ENCODE data around the gene VEZF1.

Gene VEZF1, protein sequence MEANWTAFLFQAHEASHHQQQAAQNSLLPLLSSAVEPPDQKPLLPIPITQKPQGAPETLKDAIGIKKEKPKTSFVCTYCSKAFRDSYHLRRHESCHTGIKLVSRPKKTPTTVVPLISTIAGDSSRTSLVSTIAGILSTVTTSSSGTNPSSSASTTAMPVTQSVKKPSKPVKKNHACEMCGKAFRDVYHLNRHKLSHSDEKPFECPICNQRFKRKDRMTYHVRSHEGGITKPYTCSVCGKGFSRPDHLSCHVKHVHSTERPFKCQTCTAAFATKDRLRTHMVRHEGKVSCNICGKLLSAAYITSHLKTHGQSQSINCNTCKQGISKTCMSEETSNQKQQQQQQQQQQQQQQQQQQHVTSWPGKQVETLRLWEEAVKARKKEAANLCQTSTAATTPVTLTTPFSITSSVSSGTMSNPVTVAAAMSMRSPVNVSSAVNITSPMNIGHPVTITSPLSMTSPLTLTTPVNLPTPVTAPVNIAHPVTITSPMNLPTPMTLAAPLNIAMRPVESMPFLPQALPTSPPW

DNA sequence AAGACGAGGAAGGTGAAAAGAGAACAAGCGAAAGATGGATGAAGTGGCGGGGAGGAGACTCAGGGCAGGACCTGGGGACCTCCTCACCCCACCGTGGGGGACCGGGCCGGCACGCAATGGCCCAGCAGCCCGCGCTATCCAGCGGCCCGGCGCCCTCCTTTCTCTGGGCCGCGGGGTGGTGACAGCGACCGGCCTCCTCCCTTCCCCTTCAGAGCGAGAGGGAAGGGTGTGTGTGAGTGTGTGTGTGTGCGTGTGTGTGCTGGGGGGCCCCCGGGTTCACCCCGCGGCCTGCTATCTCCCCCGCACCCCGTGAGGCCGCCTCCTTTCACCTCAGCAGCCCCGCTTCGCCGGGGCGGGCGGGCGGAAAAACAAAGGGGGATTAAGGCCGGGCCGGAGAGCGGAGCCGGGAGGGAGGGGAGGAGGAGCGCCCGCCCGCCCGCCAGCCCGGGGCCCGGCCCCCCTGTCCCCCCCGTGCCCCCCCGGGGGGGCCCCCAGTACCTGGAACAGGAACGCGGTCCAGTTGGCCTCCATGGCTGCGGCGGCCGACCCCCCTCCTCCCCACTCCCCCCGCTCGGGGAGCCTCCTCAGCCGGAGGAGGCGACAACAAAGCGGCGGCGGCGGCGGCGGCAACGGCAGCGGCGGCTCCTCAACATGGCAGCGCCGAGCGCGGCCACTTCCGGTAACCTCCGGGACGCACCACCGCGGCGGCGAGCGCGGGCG is at the start of gene VEZF1:
Gene VEZF1 (minus strand): TSS at position 674 of the 720 bp plus-strand sequence. CDS start 143 bp downstream, at position 531.
- no peak for DNase-seq

DNA sequence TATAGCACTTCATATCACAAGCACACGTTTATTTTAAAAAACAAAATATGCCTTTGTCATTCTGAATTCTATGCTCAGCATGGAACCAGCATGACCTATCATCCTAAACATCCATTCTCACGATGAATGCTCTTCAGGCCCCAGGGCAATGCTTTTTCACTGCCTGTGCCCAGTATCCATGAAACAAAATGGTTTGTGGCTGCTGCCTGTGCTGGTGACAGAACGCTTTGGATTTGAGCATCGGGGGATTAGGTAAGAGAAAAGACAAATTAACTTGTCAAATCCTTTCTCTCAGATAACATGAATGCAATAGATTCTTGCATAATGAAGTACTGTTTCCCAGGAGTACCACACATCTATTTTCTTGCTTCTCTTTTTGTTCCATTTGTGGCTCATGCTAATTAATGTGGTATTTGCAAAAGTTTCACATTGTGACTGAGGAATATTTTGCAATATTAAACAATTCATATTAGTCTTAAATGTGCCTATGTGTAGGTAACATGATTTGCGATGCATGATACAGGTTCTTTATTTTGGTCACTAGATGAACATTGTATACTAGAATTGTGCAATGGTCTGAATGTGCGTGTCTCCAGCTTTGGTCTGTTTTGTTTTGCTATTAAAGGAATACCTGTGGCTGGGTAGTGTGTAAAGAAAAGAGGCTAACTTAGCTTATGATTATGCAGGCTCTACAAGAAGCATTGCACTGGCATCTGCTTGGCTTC is 44.8 kb upstream of the VEZF1 start:
- DNase-seq: no peak

DNA sequence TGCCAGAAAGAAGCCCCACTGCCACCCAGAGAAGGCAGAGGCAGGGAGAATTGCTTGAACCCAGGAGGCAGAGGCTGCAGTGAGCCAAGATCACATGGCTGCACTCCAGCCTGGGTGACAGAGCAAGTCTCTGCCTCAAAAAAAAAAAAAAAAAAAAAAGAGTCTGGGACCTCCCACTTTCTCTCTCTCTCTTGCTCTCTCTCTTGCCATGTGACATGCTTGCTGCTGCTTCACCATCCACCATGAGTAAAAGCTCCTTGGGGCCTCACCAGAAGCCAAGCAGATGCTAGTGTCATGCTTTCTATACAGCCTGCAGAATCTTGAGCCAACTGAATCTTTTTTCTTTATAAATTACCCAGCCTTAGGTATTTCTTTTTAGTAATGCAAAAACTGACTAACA is 40.5 kb upstream of the VEZF1 start:
- no peak for DNase-seq

DNA sequence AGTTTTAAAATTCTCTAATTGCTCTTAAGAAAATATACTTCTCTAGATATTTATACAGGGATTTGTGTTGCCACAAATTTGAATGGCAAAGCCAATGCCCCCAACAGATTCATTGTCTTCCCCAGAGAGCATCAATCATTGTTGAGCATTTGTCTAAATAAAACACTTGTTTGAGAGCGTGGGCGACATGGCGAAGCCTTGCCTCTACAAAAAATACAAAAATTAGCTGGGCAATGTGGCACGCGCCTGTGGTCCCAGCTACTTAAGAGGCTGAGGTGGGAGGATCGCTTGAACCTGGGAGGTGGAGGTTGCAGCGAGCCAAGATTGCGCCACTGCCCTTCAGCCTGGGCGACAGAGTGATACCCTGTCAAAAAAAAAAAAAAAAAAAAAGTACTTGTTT is 32.3 kb upstream of the VEZF1 start:
- no peak for DNase-seq

DNA sequence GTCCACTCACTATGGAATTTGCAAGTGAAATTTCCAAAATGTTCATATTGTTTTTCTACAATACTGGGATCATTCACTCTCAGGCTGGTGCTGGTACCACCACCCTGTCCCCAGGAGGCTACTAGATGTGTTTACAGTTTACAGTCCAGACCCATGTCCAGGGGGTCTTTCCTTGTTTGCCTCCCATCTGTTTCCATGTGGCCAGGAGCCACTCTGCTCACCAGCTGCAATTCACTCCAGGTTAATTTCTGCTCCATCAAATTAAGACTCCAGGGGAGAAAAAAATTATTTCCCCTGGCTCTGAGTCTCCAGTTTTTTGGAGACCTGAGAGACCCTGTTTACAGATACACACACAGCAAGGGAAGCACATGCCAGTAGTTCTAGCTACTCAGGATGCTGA is 31.5 kb upstream of the VEZF1 start:
- DNase-seq: no peak

DNA sequence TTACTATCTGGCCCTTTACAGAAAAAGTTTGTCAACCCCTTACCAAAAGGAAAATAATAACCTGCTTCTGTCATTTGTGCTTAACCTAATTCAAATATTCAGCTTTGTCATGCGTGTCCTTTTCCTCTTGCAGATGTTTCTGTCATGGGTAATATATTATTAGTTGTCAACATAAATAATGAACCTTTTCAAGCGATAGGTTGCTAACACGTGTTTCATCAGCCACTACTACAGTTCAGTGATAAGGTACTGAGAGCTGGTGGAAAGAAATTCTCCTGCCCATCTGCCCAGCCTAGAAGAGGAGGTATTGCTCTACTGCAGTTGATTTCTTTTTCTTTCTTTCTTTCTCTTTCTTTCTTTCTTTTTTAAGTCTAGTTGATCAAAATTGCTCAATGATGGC is 31.0 kb upstream of the VEZF1 start:
- DNase-seq: no peak

DNA sequence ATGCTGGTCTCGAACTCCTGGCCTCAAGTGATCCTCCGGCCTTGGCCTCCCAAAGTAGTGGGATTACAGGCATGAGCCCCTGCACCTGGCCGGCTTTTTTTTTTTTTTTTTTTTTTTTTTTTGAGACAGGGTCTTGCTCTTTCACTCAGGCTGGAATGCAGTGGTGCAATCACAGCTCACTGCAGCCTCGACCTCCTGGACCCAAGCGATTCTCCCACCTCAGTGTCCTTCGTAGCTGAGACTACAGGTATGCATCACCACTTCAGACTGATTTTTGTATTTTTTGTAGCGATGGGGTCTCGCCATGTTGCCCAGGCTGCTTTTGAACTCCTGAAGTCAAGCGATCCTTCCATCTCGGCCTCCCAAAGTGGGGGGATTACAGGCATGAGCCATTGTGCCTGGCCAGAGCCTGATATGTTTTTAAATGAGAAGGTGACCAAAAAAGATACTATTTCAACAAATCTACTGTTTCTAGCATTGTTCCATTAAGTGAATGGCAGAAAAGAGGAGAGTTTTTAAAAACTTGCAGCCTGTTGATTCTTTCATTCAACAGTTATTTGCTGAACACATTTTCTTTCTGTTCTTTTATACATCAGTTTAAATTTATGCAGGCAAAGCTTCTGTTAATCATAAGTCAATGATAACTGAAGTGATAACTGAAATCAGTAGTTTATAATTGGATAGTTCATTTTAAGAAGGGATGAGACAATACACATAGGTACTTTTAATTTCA is 22.2 kb upstream of the VEZF1 start:
- DNase-seq: no peak

DNA sequence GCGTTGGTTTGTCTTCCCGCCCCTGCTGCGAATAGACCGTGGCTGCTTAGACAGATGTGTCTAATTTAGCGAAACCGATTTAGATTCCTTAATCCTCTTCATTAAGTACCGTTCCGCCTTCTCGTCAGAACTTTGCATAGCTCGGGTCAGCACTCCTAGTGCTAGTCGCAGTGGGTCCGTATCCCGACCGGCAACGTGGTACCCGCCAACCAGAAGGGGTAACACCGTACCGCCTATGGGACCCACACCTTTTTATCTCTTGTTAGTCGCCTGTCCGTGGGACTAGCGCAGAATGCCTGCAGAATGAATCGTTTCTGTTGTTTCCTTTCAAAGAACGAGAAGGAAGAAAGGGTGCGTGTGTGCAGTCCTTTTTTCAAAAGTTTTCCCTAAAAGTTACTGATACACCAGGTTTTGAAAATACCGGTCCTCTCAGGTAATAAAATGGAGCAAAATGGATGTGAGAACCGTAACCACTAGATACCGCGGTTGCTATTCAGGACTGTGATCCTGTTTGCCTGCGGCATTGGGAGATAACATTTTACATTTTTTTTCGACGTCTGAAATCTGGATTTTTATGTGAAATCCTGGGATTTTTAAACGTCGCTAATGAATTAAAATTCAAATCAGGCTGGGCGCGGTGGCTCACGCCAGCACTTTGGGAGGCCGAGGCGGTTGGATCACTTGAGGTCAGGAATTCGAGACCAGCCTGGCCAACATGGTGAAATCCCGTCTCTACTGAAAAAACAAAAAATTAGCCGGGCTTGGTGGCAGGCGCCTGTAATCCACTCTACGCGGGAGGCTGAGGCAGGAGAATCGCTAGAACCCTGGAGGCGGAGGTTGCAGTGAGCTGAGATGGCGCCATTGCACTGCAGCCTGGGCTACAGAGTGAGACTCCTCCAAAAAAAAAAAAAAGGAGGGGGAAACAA is 20.0 kb upstream of the VEZF1 start:
- no peak for DNase-seq

DNA sequence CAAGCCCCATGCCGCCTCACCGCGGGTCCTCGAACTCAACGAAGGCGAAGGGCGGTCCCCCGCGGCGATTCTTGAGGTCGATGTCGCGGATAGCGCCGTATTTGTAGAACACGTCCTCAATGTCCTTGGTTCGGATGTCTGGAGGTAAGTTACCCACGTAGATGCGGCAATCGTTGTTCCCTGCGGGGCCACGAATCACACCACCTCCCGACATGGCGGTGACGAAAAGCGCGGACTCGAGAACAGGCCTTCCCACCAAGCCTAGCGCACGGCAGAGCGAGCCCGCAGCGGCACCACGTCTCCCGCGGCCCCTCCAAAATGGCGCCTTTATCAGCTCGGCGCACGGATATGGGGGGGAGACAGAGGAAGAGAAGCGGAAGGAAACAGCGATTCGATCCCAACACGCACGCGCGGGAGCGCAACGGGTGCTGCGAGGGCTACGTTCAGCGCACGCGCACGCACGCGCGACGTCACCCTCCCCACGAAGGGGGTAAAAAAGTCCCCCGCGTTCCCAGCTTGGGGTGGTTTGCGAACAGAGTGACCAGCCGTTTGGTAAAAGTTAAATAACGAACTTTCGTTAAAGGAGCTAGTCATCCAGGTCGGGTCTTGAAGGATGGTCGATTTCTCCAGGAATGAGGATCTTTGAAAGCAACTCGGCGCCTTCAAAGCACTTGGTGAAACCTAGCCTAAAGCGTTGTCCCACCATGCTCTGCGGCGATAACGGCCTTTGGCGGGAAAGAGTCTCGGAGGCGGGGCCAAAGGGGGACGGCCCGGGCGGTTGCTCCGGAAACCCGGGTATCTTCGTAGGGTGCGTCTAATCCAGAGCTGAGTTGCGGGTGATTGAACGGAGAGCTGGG is 19.1 kb upstream of the VEZF1 start, which contains the start of gene SRSF1:
Gene SRSF1 (minus strand): TSS at position 323 of the 857 bp plus-strand sequence. CDS start 109 bp downstream, at position 214.
- DNase-seq: peak; percentile 71 to 85

DNA sequence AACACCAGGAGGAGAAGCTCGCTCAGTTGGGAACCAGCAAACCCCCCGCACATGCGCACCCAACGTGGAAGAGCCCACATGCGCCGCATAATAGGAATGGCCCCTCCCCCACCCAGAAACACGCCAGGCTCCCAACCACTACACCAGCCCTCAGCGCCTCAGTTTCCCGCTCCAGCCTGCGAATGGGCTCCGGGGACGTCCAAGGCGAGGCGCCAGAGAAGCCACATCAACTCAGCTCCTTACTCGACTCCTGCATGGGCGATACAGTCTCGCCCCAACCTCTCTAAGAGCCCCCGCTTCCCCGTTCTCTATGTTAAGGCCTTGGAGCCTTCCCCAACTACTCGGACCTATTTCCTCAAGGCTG is 18.5 kb upstream of the VEZF1 start:
- DNase-seq: no peak

DNA sequence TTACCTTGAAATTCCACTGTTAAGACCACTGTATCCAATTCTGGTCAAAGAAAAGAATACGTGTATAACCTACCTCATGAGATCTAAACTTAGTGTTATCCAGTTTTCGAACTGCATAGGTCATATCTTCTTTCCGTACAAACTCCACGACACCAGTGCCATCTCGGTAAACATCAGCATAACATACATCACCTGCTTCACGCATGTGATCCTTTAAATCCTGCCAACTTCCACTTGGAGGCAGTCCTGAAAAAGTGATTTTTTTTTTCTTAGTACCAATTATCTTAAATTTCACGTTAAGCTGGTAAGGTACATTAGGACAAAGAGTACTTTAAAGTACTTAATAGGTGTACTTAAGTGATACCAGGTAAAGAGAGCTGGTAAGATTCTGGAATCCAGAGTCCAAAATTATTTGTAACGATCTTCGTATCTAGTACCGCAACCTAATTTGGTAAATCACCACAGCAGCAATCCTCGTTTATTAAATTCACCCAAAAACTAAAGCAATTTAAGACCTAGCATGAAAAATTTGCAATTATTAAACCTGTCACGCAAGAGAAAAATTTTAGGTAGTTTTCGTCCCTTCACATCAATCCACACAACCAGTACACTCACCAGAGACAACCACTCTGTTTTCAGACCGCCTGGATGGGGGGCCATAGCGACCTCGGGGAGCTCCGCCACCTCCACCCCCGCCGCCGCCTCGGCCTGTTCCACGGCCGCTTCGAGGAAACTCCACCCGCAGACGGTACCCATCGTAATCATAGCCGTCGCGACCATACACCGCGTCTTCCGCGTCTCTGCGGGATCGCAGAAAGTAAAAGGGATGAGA is 17.9 kb upstream of the VEZF1 start:
- no peak for DNase-seq

DNA sequence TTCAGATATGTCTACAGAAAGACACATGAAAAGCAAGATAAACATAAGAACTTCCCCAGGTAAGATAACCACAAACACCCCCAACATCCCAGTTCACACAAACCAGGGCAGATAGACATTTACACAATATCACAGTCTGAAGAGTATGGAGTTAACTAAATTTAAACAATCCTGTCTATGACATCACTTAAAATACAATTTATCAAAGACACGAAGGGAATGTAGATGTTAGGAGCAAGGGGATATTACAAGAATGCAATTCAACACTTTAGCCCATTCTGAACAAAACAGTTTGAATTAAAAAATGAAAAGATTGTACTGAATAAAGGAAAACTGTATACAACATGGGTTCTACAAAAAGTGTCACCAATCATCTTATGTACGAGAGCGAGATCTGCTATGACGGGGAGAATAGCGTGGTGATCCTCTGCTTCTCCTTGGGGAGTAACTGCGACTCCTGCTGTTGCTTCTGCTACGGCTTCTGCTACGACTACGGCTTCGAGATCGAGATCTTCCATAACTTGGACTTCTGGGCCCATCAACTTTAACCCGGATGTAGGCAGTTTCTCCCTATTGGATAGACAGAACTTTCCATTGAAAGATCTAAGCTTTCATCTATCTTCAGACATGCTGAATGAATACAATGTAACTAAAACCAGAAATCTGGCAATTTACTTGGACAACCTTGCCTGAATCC is 17.1 kb upstream of the VEZF1 start:
- DNase-seq: no peak

DNA sequence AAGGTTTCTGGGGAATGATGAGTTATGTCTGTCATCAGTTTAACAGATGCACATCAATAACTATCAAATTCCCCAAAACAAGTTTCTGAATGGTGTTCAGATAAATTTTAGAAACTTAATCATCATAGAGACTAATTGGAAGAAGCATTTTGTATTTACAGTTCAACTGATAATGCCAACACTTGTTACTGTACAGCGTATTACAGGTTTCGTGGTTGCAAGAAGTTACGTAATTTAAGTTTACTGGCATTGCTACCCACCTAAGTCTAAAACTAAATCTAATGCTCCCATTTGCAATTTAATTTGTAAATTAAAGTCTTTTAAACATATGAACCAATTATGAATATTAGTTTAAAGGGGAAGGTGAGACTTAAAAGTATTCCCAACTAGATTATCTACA is 16.0 kb upstream of the VEZF1 start:
- no peak for DNase-seq

DNA sequence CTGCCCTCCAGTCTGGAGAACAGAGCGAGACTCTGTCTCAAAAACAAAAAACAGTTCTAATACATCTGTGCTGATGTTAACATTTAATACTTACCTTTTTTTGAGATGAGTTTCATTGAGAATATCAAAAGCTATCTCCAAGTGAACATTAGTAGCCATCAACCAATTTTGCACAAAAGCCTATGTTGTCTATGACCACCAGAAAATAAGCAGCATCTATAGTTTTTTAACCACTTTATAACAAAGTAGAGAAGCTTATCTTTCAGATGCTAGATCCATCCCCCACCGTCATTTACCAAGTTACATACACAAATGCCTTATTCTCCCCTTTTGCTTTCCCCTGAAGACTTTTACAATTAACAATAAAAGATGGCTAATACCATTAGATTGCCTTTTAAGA is 14.9 kb upstream of the VEZF1 start:
- no peak for DNase-seq

DNA sequence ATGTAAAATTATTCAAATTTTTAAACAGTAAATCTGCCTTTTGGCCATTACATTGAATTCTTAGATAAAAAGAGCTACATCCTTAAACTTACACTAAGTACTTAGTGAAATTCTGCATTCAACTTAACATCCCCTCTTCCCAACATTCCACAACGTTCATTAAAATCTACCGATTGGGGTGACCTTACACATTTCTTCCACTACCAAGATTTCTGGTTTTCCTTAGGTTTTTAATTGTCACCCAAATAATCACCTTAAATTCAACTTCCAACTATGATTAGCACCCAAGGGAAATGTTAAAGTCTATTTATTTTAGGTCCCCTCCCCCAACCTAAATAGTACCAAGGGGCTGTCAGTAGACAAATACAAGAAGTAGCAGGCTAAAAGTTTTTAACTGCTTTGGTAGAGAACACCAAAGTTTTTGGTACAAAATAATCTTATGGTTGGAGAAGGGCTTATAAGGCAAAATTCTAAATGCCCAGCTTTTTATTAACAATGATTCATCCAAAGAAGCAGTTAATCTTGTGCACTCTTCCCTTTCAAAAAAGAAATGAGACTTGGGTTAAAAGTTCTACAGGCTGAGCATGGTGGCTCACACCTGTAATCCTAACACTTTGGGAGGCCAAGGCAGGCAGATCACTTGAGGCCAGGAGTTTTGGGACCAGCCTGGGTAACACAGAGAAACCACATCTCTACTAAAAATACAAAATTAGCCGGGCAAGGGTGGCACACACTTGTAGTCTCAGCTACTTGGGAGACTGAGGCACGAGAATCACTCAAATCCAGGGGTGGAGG is 14.3 kb upstream of the VEZF1 start:
- no peak for DNase-seq

DNA sequence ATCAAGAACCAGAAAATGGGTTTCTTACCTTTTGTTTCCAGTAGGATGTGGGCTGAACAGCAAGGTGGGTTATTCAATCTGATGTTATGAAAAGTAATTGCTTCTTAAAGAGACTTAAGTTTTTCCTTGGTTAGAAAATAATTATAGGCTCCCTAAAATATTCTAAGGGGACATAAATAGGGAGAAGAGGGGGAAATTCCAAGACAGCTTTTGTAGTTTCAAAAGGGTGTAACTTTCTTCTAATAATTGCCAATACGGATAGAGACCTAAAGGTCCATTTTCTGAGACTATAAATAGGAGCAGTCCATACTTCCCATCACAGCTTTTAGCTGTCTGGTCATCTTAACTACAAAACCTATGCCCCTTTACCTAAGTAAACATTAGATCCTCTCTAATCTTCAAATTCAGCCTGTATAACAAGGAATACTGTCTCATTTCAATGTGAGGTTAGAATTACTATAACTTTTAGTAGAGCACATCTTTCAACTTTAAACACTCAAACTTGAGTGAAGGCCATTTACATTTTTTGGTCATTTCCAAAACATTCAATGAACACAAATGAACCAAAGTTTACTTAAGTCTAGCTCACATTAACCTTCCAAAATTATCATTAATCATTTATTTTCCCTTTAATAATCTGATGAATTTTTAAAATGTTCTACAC is 13.5 kb upstream of the VEZF1 start:
- no peak for DNase-seq

DNA sequence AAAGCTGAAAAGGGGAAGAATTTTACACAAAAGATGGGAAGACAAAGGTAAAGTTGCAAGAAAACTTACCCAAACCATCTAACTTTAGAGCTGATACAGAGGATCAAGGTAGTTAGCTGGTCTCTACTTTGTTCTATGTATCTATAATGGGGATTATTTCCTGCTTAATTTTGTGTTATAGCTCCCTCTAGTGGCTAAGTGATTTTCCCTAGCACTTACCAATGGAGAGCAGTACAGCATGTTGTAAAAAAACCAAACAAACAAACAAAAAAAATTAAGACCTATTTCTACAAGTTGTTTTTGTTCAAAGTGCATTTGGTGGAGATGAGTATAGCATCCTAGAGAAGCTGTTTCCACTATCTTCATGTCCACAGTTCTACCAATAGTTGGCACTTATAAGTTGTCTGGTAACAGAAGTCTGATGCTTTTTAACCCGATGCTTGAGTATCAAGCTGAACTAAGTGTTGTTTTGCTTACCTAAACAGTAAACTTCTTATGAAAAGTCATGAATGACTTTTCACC is 11.5 kb upstream of the VEZF1 start:
- DNase-seq: peak in 1 of 2 experiments; percentile 41
